PC-3 (cell line): ENCODE measurements around the gene PNMA8B. TPM values are rescaled to one million over a fixed set of nuclear protein-coding genes. Genes with fewer than 3 reads are reported as not detected.

Source experiments
- ATAC-seq: fragments of 200-7000 bp; cut with Tn5 transposase; 2 replicates; pipeline ENCODE4 v1.9.1; 2020; ENCODE audit warnings: mild to moderate bottlenecking, moderate library complexity
- BruUV-seq: library from RNA; stranded (reverse); fragments of 400-500 nt; replicated peaks from 2 replicates; lab custom pipeline; 2021; lab: Mats Ljungman, UMichigan
- CTCF ChIA-PET: fragments of 300-600 bp; sonication (Branson Sonifier 250); formaldehyde crosslinking; loops from one replicate; lab custom pipeline; 2022; ENCODE audit warnings: antibody characterized with exemption; lab: Charles Lee
- POLR2A ChIA-PET: fragments of 300-600 bp; sonication (Branson Sonifier 250); formaldehyde crosslinking; loops from one replicate; lab custom pipeline; 2022; ENCODE audit warnings: antibody characterized with exemption; ENCODE audit not compliant: unreplicated experiment; lab: Charles Lee
- DNase-seq: peaks from one replicate; pipeline ENCODE4 v3.0.0-alpha.2; 2015
- H2AFZ ChIP-seq: fragments of 300-600 bp; sonication (generic); 2 replicates; pipeline ENCODE4 v1.6.0; 2016; ENCODE audit warnings: antibody characterized with exemption, low read length
- H3F3A ChIP-seq: fragments of 300-600 bp; sonication (generic); one replicate; pipeline ENCODE4 v1.6.0; 2017; ENCODE audit warnings: antibody characterized with exemption, low read length, control low read depth, mild to moderate bottlenecking; ENCODE audit not compliant: unreplicated experiment
- H3K27ac ChIP-seq: fragments of 300-600 bp; sonication (generic); 2 replicates; pipeline ENCODE4 v1.5.1; 2016; ENCODE audit warnings: mild to moderate bottlenecking, low read length
- H3K27me3 ChIP-seq: fragments of 300-600 bp; sonication (generic); 2 replicates; pipeline ENCODE4 v1.6.1; 2016; ENCODE audit warnings: low read length, mixed read lengths
- H3K36me3 ChIP-seq: fragments of 300-600 bp; sonication (generic); 2 replicates; pipeline ENCODE4 v1.6.1; 2016; ENCODE audit warnings: low read depth, mixed run types, low read length, mixed read lengths
- H3K4me1 ChIP-seq: fragments of 300-600 bp; sonication (generic); 2 replicates; pipeline ENCODE4 v1.5.1; 2016; ENCODE audit warnings: low read length; ENCODE audit not compliant: insufficient read depth
- H3K4me2 ChIP-seq: fragments of 300-600 bp; sonication (generic); 2 replicates; pipeline ENCODE4 v1.6.0; 2016; ENCODE audit warnings: low read length
- H3K4me3 ChIP-seq: fragments of 300-600 bp; sonication (generic); 2 replicates; pipeline ENCODE4 v1.5.1; 2016; ENCODE audit warnings: mild to moderate bottlenecking, low read length, mixed read lengths
- H3K79me2 ChIP-seq: fragments of 300-600 bp; sonication (generic); 2 replicates; pipeline ENCODE4 v1.6.1; 2017; ENCODE audit warnings: low read length, mixed read lengths
- H3K9ac ChIP-seq: fragments of 300-600 bp; sonication (generic); 2 replicates; pipeline ENCODE4 v1.6.0; 2016; ENCODE audit warnings: mild to moderate bottlenecking, low read length
- H3K9me2 ChIP-seq: fragments of 300-600 bp; sonication (generic); replicated peaks from 2 replicates; pipeline ENCODE4 v1.6.1; 2016; ENCODE audit warnings: mixed run types, low read length, mixed read lengths
- H3K9me3 ChIP-seq: fragments of 300-600 bp; sonication (generic); 2 replicates; pipeline ENCODE4 v1.6.1; 2016; ENCODE audit warnings: low read length, mixed read lengths
- H4K20me1 ChIP-seq: fragments of 300-600 bp; sonication (generic); 2 replicates; pipeline ENCODE4 v1.6.1; 2016; ENCODE audit warnings: low read length, mixed read lengths
- EZH2 ChIP-seq: fragments of 300-600 bp; sonication (generic); IDR thresholded peaks from one replicate; pipeline ENCODE4 v1.6.1; 2017; ENCODE audit warnings: antibody characterized with exemption, mild to moderate bottlenecking, low read length; ENCODE audit not compliant: unreplicated experiment
- EZH2phosphoT487 ChIP-seq: fragments of 300-600 bp; sonication (generic); IDR thresholded peaks from 2 replicates; pipeline ENCODE4 v1.6.1; 2018; ENCODE audit warnings: mild to moderate bottlenecking, antibody characterized with exemption, low read length, borderline replicate concordance
- intact Hi-C: fragments of 100-400 bp; cut with micrococcal nuclease; formaldehyde crosslinking; loops from 2 replicates; pipeline ENCODE4 v1.9.0; 2023
- total RNA-seq: library from RNA; depleted of rRNA; stranded (reverse); fragments of >200 nt; gene quantifications from 2 replicates; pipeline ENCODE4 v1.2.3, GENCODE V29; 2014
- TF ChIP-seq, protein P1 (sequence below): fragments of 300-600 bp; sonication (generic); conservative IDR thresholded peaks from 2 replicates; pipeline ENCODE4 v1.5.1; 2017; ENCODE audit warnings: antibody characterized with exemption, low read depth, mild to moderate bottlenecking, low read length

The PNMA8B gene
- total RNA-seq, 1 experiment from 2014 or later = not detected

DNA sequence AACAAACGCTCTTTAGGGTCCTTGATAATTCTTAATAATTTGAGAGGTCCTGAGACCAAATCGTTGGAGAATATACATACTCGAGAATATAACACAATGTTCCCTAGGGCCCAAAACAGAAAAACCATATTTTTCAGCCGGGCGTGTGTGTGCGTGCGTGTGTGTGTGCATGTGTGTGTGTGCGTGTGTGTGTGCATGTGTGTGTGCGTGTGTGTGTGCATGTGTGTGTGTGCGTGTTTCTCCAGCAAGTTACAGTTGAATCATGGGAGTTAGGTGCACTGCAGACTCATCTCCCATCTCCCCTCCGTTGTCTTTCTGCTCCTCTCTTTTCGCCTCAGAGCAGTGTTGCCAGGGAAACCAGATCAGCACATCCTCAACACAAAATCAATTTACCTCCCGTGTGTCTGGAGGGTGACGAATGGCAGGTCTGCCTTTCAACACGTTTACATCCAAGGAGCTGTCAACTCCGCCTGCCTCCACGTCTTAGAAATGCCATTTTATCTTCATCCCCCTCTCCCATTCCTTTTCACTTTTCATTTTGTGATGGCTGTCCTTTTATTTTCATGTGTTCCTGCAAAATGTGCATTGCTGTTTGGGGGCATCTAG, 8.3 kb upstream of the PNMA8B start:
- ATAC-seq (no peak), DNase-seq (no peak)
- CTCF ChIA-PET = no interaction called here
- Histone ChIP-seq H3F3A (no peaks in the 10 kb centered on the region), H2AFZ (no peak overlapping the region), H3K9me3 (no peaks in the 10 kb centered on the region), H3K4me3 (no peak overlapping the region), H3K79me2 (no peaks in the 10 kb centered on the region), H3K9me2 (no peaks in the 10 kb centered on the region), H3K27ac (no peak overlapping the region), H3K36me3 (no peaks in the 10 kb centered on the region), H3K27me3 (no peaks in the 10 kb centered on the region), H3K9ac (no peak overlapping the region), H3K4me1 (no peaks in the 10 kb centered on the region), H4K20me1 (no peaks in the 10 kb centered on the region), H3K4me2 (no peak overlapping the region)
- POLR2A ChIA-PET = no interaction called here
- no peak for TF ChIP-seq EZH2phosphoT487
- TF ChIP-seq, protein P1, sequence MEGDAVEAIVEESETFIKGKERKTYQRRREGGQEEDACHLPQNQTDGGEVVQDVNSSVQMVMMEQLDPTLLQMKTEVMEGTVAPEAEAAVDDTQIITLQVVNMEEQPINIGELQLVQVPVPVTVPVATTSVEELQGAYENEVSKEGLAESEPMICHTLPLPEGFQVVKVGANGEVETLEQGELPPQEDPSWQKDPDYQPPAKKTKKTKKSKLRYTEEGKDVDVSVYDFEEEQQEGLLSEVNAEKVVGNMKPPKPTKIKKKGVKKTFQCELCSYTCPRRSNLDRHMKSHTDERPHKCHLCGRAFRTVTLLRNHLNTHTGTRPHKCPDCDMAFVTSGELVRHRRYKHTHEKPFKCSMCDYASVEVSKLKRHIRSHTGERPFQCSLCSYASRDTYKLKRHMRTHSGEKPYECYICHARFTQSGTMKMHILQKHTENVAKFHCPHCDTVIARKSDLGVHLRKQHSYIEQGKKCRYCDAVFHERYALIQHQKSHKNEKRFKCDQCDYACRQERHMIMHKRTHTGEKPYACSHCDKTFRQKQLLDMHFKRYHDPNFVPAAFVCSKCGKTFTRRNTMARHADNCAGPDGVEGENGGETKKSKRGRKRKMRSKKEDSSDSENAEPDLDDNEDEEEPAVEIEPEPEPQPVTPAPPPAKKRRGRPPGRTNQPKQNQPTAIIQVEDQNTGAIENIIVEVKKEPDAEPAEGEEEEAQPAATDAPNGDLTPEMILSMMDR = no peak
- no peak for TF ChIP-seq EZH2
- intact Hi-C loops = no loop called here
- BruUV-seq = no TSS peak

DNA sequence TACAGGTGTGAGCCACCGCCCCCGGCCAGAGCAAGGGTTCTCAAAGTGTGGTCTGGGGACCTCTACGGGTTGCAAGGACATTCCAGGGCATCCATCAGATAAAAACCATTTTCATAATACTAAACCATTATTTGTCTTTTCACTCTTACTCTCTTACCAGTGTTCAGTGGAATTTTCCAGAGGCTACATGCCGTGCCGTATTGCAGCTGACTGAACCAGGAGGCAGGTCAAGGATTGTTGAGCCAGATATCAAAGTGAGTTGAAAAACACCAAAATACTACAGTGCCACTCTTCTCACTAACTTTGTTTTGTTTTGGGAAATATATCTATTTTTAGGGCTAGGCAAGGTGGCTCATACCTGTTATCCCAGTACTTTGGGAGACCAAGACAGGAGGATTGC, 7.2 kb upstream of the PNMA8B start:
- intact Hi-C loops = no loop called here
- Histone ChIP-seq H3K9me2 (no peaks in the 10 kb centered on the region), H3F3A (no peaks in the 10 kb centered on the region), H3K27me3 (no peaks in the 10 kb centered on the region), H3K79me2 (no peaks in the 10 kb centered on the region), H4K20me1 (no peaks in the 10 kb centered on the region), H3K4me3 (no peak overlapping the region), H3K4me2 (no peak overlapping the region), H3K4me1 (no peaks in the 10 kb centered on the region), H3K36me3 (no peaks in the 10 kb centered on the region), H3K9ac (no peak overlapping the region), H3K27ac (no peak overlapping the region), H3K9me3 (no peaks in the 10 kb centered on the region), H2AFZ (no peak overlapping the region)
- ChIA-PET POLR2A (no interaction called here), CTCF (no interaction called here)
- no peak for TF ChIP-seq EZH2
- TF ChIP-seq EZH2phosphoT487 = no peak
- TF ChIP-seq, protein P1 = no peak
- ATAC-seq (no peak), DNase-seq (no peak)
- BruUV-seq = no TSS peak

DNA sequence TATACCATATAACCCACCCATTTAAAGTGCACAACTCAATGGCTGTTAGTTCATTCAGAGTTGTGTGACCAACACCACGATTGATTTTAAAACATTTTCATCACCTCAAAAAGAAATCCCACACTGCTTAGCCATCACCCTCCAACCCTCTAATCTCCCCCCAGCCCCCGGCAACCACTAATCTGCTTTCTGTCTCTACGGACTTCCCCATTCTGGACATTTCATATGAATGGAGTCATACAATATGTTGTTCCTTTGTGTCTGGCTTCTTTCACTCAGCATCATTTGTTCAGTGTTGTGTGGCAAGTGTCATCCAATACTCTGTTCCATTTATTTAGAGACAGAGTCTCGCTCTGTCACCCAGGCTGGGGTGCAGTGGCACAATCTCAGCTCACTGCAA, 4.0 kb upstream of the PNMA8B start:
- no TSS peak for BruUV-seq
- CTCF ChIA-PET = no interaction called here

More for the DNA sequence above, 4.0 kb upstream of the PNMA8B start:
- POLR2A ChIA-PET = no interaction called here
- intact Hi-C loops = no loop called here
- Histone ChIP-seq H3K27ac (no peak overlapping the region), H3K4me3 (no peak overlapping the region), H3K9me3 (no peaks in the 10 kb centered on the region), H3K79me2 (no peaks in the 10 kb centered on the region), H4K20me1 (no peaks in the 10 kb centered on the region), H2AFZ (no peak overlapping the region), H3K9me2 (no peaks in the 10 kb centered on the region), H3K9ac (no peak overlapping the region), H3K27me3 (no peaks in the 10 kb centered on the region), H3K4me2 (no peak overlapping the region), H3K36me3 (no peaks in the 10 kb centered on the region), H3K4me1 (no peaks in the 10 kb centered on the region), H3F3A (no peaks in the 10 kb centered on the region)
- TF ChIP-seq EZH2phosphoT487 (no peak), EZH2 (no peak)
- TF ChIP-seq, protein P1 = no peak
- ATAC-seq = no peak
- DNase-seq = no peak
